ENCODE measurements around the gene ACVR1C.

- no peak for TF ChIP-seq CTCF (IDR thresholded peaks at IDR 0.05; ENCODE audit: insufficient read depth, low read depth, low read length)
- TF ChIP-seq EZH2 (IDR thresholded peaks at IDR 0.05; ENCODE audit: insufficient read depth, low read length), result no peak
Measured at GRCh38 chr2:157498483-157498882, 130.2 kb downstream of the ACVR1C start.
